GM19468 (cell line): ENCODE results near the gene LPAR3.

Source experiments
- ATAC-seq: cut with Tn5 transposase; IDR thresholded peaks from one replicate; pipeline ENCODE4 v1.9.1; 2021; ENCODE audit warnings: mild to moderate bottlenecking, moderate library complexity, moderate number of reproducible peaks; ENCODE audit not compliant: unreplicated experiment; ENCODE audit errors: extremely low read depth

The LPAR3 gene

GRCh38 chr1:84861516-84861915 lies 31.5 kb downstream of the LPAR3 start:
- no peak for ATAC-seq

GRCh38 chr1:84859866-84860265 lies 33.1 kb downstream of the LPAR3 start:
- ATAC-seq: no peak

GRCh38 chr1:84857906-84858305 lies 35.1 kb downstream of the LPAR3 start:
- no peak for ATAC-seq

- no peak for ATAC-seq
Measured at GRCh38 chr1:84856726-84857270, 36.2 kb downstream of the LPAR3 start.

GRCh38 chr1:84855691-84856630 lies 37.0 kb downstream of the LPAR3 start:
- no peak for ATAC-seq

GRCh38 chr1:84855168-84855567 lies 37.8 kb downstream of the LPAR3 start:
- no peak for ATAC-seq

GRCh38 chr1:84853741-84854721 lies 39.0 kb downstream of the LPAR3 start:
- peak; percentile 80 for ATAC-seq

- ATAC-seq: no peak
Measured at GRCh38 chr1:84851839-84852238, 41.2 kb downstream of the LPAR3 start.

GRCh38 chr1:84849357-84849975 lies 43.5 kb downstream of the LPAR3 start:
- ATAC-seq: no peak

GRCh38 chr1:84847253-84848250 lies 45.5 kb downstream of the LPAR3 start:
- no peak for ATAC-seq

GRCh38 chr1:84846387-84846786 lies 46.6 kb downstream of the LPAR3 start:
- ATAC-seq: no peak

GRCh38 chr1:84845357-84845756 lies 47.6 kb downstream of the LPAR3 start:
- ATAC-seq: no peak

GRCh38 chr1:84844094-84844493 lies 48.9 kb downstream of the LPAR3 start:
- no peak for ATAC-seq

GRCh38 chr1:84842748-84843231 lies 50.2 kb downstream of the LPAR3 start:
- ATAC-seq: no peak

GRCh38 chr1:84841971-84842370 lies 51.0 kb downstream of the LPAR3 start:
- ATAC-seq: no peak

GRCh38 chr1:84840346-84840745 lies 52.7 kb downstream of the LPAR3 start:
- no peak for ATAC-seq

- ATAC-seq: no peak
Measured at GRCh38 chr1:84839544-84839943, 53.5 kb downstream of the LPAR3 start.

GRCh38 chr1:84836145-84836544 lies 56.9 kb downstream of the LPAR3 start:
- ATAC-seq: no peak

GRCh38 chr1:84835169-84835568 lies 57.8 kb downstream of the LPAR3 start:
- no peak for ATAC-seq
